Stimulated activated CD8-positive, alpha-beta memory T cell treated with anti-CD3 and anti-CD28 coated beads, Interleukin-12 subunit alpha, Interleukin-12 subunit beta, amount 100 ng/mL, for 4 hours (primary cell): ENCODE data around the gene ITPKA.

ENCODE experiments used
- DNase-seq: peaks from one replicate; pipeline ENCODE4 v3.0.0-alpha.2; 2020; ENCODE audit warnings: low read depth

ITPKA gene

GRCh38 chr15:41490355-41490754 is 3.3 kb upstream of the ITPKA start:
- DNase-seq = no peak

- DNase-seq = no peak
Measured at GRCh38 chr15:41491889-41492288, 1.8 kb upstream of the ITPKA start.

- DNase-seq = no peak
Measured at GRCh38 chr15:41492597-41493204, 973 bp upstream of the ITPKA start.

- DNase-seq = no peak
Measured at GRCh38 chr15:41493902-41494189, 172 bp downstream of the ITPKA start.

GRCh38 chr15:41494190-41494921 is 682 bp downstream of the ITPKA start:
- no peak for DNase-seq

- DNase-seq = no peak
Measured at GRCh38 chr15:41494922-41495735, 1.5 kb downstream of the ITPKA start.

GRCh38 chr15:41495736-41496599 is 2.3 kb downstream of the ITPKA start:
- no peak for DNase-seq

- DNase-seq = no peak
Measured at GRCh38 chr15:41498657-41499056, 5.0 kb downstream of the ITPKA start.

GRCh38 chr15:41499109-41499851 is 5.6 kb downstream of the ITPKA start:
- DNase-seq = no peak

- DNase-seq = no peak
Measured at GRCh38 chr15:41501191-41501917, 7.7 kb downstream of the ITPKA start.

- no peak for DNase-seq
Measured at GRCh38 chr15:41501931-41502794, 8.5 kb downstream of the ITPKA start.

- no peak for DNase-seq
Measured at GRCh38 chr15:41502795-41503668, 9.4 kb downstream of the ITPKA start.

- no peak for DNase-seq
Measured at GRCh38 chr15:41503669-41504010, 10.0 kb downstream of the ITPKA start.

GRCh38 chr15:41504751-41505492 is 11.2 kb downstream of the ITPKA start:
- no peak for DNase-seq

GRCh38 chr15:41505776-41506175 is 12.1 kb downstream of the ITPKA start:
- no peak for DNase-seq

- DNase-seq = no peak
Measured at GRCh38 chr15:41506796-41507341, 13.2 kb downstream of the ITPKA start.

- DNase-seq = no peak
Measured at GRCh38 chr15:41507820-41508290, 14.2 kb downstream of the ITPKA start.

GRCh38 chr15:41510728-41511127 is 17.1 kb downstream of the ITPKA start:
- no peak for DNase-seq
